HepG2 (cell line): ENCODE results near the gene CHP1. TPM values are rescaled to one million over a fixed set of nuclear protein-coding genes. Genes with fewer than 3 reads are reported as not detected.
"Not testable (repeated sequence)": the region's sequence is repeated elsewhere in the genome, so short reads cannot be mapped to it uniquely, and the experiment has no call there.

Experiments
- ATAC-seq: fragments of 200-7000 bp; cut with Tn5 transposase; 3 replicates; pipeline ENCODE4 v1.9.1; 2020; ENCODE audit warnings: mild to moderate bottlenecking, moderate library complexity
- BruUV-seq: library from RNA; stranded (reverse); fragments of 400-500 nt; replicated peaks from 2 replicates; lab custom pipeline; 2021; lab: Mats Ljungman, UMichigan
- CTCF ChIA-PET: fragments of 300-600 bp; formaldehyde crosslinking; extraction: SDS; loops from one replicate; lab custom pipeline; 2021; ENCODE audit warnings: low total read pairs, inconsistent platforms, low intra/inter-chr PET ratio; lab: Yijun Ruan, JAX
- POLR2A ChIA-PET: fragments of 350-600 bp; sonication (Branson Sonifier 250); formaldehyde crosslinking; loops from one replicate; lab custom pipeline; 2020; ENCODE audit warnings: antibody characterized with exemption, inconsistent platforms; lab: Yijun Ruan, JAX
- DNase-seq: peaks from one replicate; pipeline ENCODE4 v3.0.0-alpha.2; 2015; ENCODE audit warnings: low spot score
- FAIRE-seq: peaks from 3 replicates; lab custom pipeline; 2011; peaks lifted over from hg19 to GRCh38; lab: Jason Lieb, UNC
- H2AFZ ChIP-seq: one replicate; pipeline ENCODE4 v1.6.1; 2011; ENCODE audit warnings: low read length, inconsistent platforms
- H3K27ac ChIP-seq: fragments of 300-600 bp; 3 replicates; pipeline ENCODE4 v1.8.0; 2011; ENCODE audit warnings: mixed run types, mild to moderate bottlenecking, mixed read lengths, low read length, inconsistent platforms; ENCODE audit not compliant: insufficient read depth; ENCODE audit errors: extremely low read length
- H3K27me3 ChIP-seq, 2 experiments: fragments of 200-600 bp in 1 of 2; 2 replicates in 1 of 2; 3 replicates in 1 of 2; pipeline versions ENCODE4 v1.6.0 to v1.8.0; 2011; ENCODE audit warnings: low read length in 2 of 2, mild to moderate bottlenecking in 2 of 2, moderate library complexity in 2 of 2, inconsistent platforms in 1 of 2; ENCODE audit not compliant: insufficient read depth in 2 of 2, control insufficient read depth in 1 of 2
- H3K36me3 ChIP-seq, 2 experiments: fragments of 200-600 bp in 1 of 2; replicated peaks in 1 of 2; 2 replicates in 1 of 2; 3 replicates in 1 of 2; pipeline versions ENCODE4 v1.5.1 to v1.8.0; 2011; ENCODE audit warnings: low read length in 2 of 2, inconsistent platforms in 1 of 2; ENCODE audit not compliant: insufficient read depth in 2 of 2, control insufficient read depth in 1 of 2
- H3K4me1 ChIP-seq: 2 replicates; pipeline ENCODE4 v1.5.1; 2012; ENCODE audit warnings: low read length, inconsistent platforms; ENCODE audit not compliant: insufficient read depth
- H3K4me2 ChIP-seq: 2 replicates; pipeline ENCODE4 v1.6.0; 2011; ENCODE audit warnings: low read depth, low read length, inconsistent platforms
- H3K4me3 ChIP-seq, 3 experiments: fragments of 200-600 bp in 1 of 3; sonication (generic), shearing (Covaris generic) in 1 of 3; replicated peaks in 1 of 3; 2 replicates each; pipeline ENCODE4 v1.5.1; 2011 to 2016; ENCODE audit warnings: low read length in 3 of 3, inconsistent platforms in 2 of 3, low read depth in 2 of 3, mild to moderate bottlenecking in 2 of 3, control low read depth in 1 of 3, mixed read lengths in 1 of 3; ENCODE audit not compliant: insufficient read depth in 1 of 3
- H3K79me2 ChIP-seq: one replicate; pipeline ENCODE4 v1.6.1; 2011; ENCODE audit warnings: low read length, inconsistent platforms; ENCODE audit not compliant: insufficient read depth
- H3K9ac ChIP-seq: 2 replicates; pipeline ENCODE4 v1.6.0; 2011; ENCODE audit warnings: mild to moderate bottlenecking, low read depth, low read length, inconsistent platforms; ENCODE audit not compliant: insufficient read depth
- H3K9me3 ChIP-seq: 2 replicates; pipeline ENCODE4 v1.5.1; 2012; ENCODE audit warnings: mild to moderate bottlenecking, low read length
- H4K20me1 ChIP-seq: 2 replicates; pipeline ENCODE4 v1.6.0; 2011; ENCODE audit warnings: inconsistent platforms, mild to moderate bottlenecking, low read length, moderate library complexity; ENCODE audit not compliant: insufficient read depth
- BORCS8-MEF2B ChIP-seq: sonication (generic); formaldehyde crosslinking; IDR thresholded peaks from 2 replicates; pipeline ENCODE4 v1.8.0; 2022; ENCODE audit warnings: mild to moderate bottlenecking, missing genetic modification reagents
- FOXM1 ChIP-seq: sonication (generic); formaldehyde crosslinking; IDR thresholded peaks from 2 replicates; pipeline ENCODE4 v1.5.0; 2020; ENCODE audit warnings: missing genetic modification reagents
- IKZF4 ChIP-seq: sonication (generic); formaldehyde crosslinking; IDR thresholded peaks from 2 replicates; pipeline ENCODE4 v1.5.1; 2020; ENCODE audit warnings: borderline replicate concordance, mild to moderate bottlenecking, low read depth, missing genetic modification reagents; ENCODE audit errors: not compliant biosample characterization
- ZIK1 ChIP-seq: sonication (generic); formaldehyde crosslinking; IDR thresholded peaks from 2 replicates; pipeline ENCODE4 v1.5.0; 2020; ENCODE audit warnings: mild to moderate bottlenecking, low read depth, missing genetic modification reagents, borderline replicate concordance
- WGBS: methylation state at CpG from one replicate; pipeline ENCODE4 v1.1.6; 2017; ENCODE audit warnings: low lambda C conversion rate; 5-methylcytosine and 5-hydroxymethylcytosine counted together
- in situ Hi-C: cut with HindIII; loops from 2 replicates; pipeline ENCODE4 v1.10.0; 2017; ENCODE audit warnings: low pct_unique_long_range_greater_than_20kb; ENCODE audit not compliant: extremely low pct_ligation_motif_present
- intact Hi-C: fragments of 100-400 bp; cut with micrococcal nuclease; formaldehyde crosslinking; loops from one replicate; pipeline ENCODE4 v1.10.0; 2022; ENCODE audit not compliant: unreplicated experiment
- polyA plus RNA-seq, 8 experiments: library from polyadenylated mRNA; depleted of rRNA in 3 of 8; stranded (reverse) in 7 of 8; unstranded in 1 of 8; fragments of >200 nt; fragmentation: Illumina TruSeq in 4 of 8; extraction: Trizol in 4 of 8; gene quantifications; 2 replicates each; pipeline versions ENCODE4 v1.2.1 to v1.2.3, GENCODE V29; 2011 to 2016; ENCODE audit warnings: low read depth in 4 of 8, missing spikeins in 1 of 8, mixed read lengths in 1 of 8; ENCODE audit not compliant: insufficient read depth in 1 of 8
- total RNA-seq, 5 experiments: library from RNA; depleted of rRNA; stranded (reverse); fragments of >200 nt; fragmentation: Illumina TruSeq; extraction: Trizol; gene quantifications; 2 replicates each; pipeline ENCODE4 v1.2.3, GENCODE V29; 2016; ENCODE audit warnings: low read depth in 1 of 5
- TF ChIP-seq, protein P1 (sequence below): sonication (generic); formaldehyde crosslinking; IDR thresholded peaks from 2 replicates; pipeline ENCODE4 v1.4.0; 2020; ENCODE audit warnings: low read depth, mild to moderate bottlenecking, missing genetic modification reagents
- TF ChIP-seq, protein P2 (sequence below): IDR thresholded peaks from 2 replicates; pipeline ENCODE4 v1.6.1; 2012; ENCODE audit warnings: inconsistent platforms
- TF ChIP-seq, protein P3 (sequence below): IDR thresholded peaks from 2 replicates; pipeline ENCODE4 v1.4.0; 2020; ENCODE audit warnings: mild to moderate bottlenecking, missing genetic modification reagents
- TF ChIP-seq, protein P4 (sequence below): sonication (generic); formaldehyde crosslinking; IDR thresholded peaks from 2 replicates; pipeline ENCODE4 v1.9.0; 2021; ENCODE audit warnings: missing genetic modification reagents, borderline replicate concordance

CHP1 gene
- total and polyA plus RNA-seq, 2 of the 13 experiments (the other 11 are each of a cell fraction or from before 2014, with no cell fraction given), result 49.6 to 76.4 TPM

DNA sequence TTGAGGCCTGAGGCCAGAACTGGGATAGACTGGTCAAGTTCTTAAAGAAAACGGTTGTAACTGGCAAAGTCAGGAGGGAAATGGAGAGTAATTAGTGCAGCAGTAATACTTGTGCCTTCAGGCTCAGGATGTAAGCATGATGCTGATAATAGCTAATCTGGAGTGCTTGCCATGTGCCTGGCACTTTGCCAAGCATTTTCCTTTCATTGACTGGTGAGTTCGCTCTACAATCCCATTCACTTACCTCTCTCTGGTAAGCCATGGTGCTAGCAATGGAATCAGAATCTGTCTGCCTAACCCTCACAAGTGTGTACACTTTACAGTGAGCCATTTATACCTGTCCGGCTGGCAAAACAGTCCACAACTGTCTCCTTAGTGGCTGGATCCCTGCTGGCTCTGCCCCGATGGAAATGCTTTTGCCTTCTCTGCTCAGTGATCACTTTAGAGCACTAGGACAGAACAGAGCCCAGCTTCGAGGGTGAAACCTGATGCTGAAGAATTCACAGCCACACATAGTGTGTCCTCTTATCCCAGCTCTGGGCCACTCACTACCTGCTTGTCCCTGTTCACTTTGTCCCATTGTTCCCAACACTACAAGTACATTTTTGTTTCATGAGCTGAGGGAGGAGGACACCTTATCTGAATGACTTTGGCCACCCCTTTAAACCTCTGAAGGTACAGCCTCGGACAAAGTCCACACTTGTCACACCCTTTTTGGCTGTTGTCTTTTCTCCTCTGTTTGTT lies 10.3 kb downstream of the CHP1 start (continued):
- TF ChIP-seq IKZF4 (CRISPR knock-in tag) (no peak), BORCS8-MEF2B (no peak), ZIK1 (CRISPR knock-in tag) (no peak), FOXM1 (CRISPR knock-in tag) (no peak)
- TF ChIP-seq, protein P1, sequence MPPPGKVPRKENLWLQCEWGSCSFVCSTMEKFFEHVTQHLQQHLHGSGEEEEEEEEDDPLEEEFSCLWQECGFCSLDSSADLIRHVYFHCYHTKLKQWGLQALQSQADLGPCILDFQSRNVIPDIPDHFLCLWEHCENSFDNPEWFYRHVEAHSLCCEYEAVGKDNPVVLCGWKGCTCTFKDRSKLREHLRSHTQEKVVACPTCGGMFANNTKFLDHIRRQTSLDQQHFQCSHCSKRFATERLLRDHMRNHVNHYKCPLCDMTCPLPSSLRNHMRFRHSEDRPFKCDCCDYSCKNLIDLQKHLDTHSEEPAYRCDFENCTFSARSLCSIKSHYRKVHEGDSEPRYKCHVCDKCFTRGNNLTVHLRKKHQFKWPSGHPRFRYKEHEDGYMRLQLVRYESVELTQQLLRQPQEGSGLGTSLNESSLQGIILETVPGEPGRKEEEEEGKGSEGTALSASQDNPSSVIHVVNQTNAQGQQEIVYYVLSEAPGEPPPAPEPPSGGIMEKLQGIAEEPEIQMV (CRISPR knock-in tag), result no peak
- TF ChIP-seq, protein P2, sequence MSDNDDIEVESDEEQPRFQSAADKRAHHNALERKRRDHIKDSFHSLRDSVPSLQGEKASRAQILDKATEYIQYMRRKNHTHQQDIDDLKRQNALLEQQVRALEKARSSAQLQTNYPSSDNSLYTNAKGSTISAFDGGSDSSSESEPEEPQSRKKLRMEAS, result 0 out of 2 replicates have a peak, but pooled peaks have one; percentile 0
- TF ChIP-seq, protein P3, sequence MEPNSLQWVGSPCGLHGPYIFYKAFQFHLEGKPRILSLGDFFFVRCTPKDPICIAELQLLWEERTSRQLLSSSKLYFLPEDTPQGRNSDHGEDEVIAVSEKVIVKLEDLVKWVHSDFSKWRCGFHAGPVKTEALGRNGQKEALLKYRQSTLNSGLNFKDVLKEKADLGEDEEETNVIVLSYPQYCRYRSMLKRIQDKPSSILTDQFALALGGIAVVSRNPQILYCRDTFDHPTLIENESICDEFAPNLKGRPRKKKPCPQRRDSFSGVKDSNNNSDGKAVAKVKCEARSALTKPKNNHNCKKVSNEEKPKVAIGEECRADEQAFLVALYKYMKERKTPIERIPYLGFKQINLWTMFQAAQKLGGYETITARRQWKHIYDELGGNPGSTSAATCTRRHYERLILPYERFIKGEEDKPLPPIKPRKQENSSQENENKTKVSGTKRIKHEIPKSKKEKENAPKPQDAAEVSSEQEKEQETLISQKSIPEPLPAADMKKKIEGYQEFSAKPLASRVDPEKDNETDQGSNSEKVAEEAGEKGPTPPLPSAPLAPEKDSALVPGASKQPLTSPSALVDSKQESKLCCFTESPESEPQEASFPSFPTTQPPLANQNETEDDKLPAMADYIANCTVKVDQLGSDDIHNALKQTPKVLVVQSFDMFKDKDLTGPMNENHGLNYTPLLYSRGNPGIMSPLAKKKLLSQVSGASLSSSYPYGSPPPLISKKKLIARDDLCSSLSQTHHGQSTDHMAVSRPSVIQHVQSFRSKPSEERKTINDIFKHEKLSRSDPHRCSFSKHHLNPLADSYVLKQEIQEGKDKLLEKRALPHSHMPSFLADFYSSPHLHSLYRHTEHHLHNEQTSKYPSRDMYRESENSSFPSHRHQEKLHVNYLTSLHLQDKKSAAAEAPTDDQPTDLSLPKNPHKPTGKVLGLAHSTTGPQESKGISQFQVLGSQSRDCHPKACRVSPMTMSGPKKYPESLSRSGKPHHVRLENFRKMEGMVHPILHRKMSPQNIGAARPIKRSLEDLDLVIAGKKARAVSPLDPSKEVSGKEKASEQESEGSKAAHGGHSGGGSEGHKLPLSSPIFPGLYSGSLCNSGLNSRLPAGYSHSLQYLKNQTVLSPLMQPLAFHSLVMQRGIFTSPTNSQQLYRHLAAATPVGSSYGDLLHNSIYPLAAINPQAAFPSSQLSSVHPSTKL (CRISPR knock-in tag), result peak; percentile 44; the same call in 1 of the 2 replicates
- TF ChIP-seq, protein P4, sequence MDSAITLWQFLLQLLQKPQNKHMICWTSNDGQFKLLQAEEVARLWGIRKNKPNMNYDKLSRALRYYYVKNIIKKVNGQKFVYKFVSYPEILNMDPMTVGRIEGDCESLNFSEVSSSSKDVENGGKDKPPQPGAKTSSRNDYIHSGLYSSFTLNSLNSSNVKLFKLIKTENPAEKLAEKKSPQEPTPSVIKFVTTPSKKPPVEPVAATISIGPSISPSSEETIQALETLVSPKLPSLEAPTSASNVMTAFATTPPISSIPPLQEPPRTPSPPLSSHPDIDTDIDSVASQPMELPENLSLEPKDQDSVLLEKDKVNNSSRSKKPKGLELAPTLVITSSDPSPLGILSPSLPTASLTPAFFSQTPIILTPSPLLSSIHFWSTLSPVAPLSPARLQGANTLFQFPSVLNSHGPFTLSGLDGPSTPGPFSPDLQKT, result no peak

DNA sequence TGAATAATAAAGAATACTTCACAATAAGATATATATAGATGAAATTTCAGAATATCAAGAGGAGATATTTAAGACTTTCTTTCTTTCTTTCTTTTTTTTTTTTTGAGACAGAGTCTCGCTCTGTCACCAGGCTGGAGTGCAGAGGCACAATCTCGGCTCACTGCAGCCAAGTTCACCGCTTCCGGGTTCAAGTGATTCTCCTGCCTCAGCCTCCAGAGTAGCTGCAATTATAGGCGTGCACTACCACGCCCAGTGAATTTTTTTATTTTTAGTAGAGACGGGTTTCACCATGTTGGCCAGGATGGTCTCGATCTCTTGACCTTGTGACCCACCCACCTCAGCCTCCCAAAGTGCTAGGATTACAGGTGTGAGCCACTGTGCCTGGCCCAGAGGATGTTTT lies 19.7 kb downstream of the CHP1 start:
- ATAC-seq, H3K36me3 ChIP-seq, POLR2A ChIA-PET, H4K20me1 ChIP-seq, H3K9me3 ChIP-seq, H3K27ac ChIP-seq, BruUV-seq, H3K4me3 ChIP-seq, FAIRE-seq, intact Hi-C loops, H3K27me3 ChIP-seq, H2AFZ ChIP-seq, CTCF ChIA-PET, H3K79me2 ChIP-seq, H3K4me2 ChIP-seq, in situ Hi-C loops, DNase-seq, H3K9ac ChIP-seq: not testable (repeated sequence)
- peaks cover 36% of the 10 kb centered on the region for H3K4me1 ChIP-seq
- 95% methylated on average over 8 of the region's 8 CpGs for WGBS
